Spleen (tissue), 13 donors: ENCODE results near the gene RNASEH2C. TPM values are rescaled to one million over a fixed set of nuclear protein-coding genes. Genes with fewer than 3 reads are reported as not detected.
"Not testable (repeated sequence)": the region's sequence is repeated elsewhere in the genome, so short reads cannot be mapped to it uniquely, and the experiment has no call there.

ENCODE experiments used
- DNase-seq: peaks from one replicate; pipeline ENCODE4 v3.0.0-alpha.2; 2020
- H3K27ac ChIP-seq, 8 donors: fragments of 200-600 bp; sonication (generic) in 7 of 8; 1 replicate in 4 of 8; 2 replicates in 4 of 8; pipeline versions ENCODE4 v1.5.0 to v1.8.0; 2016 to 2021; ENCODE audit warnings: inconsistent platforms in 4 of 8, mild to moderate bottlenecking in 4 of 8, moderate library complexity in 1 of 8
- H3K27me3 ChIP-seq, 7 donors: fragments of 200-600 bp; sonication (generic) in 6 of 7; replicated peaks in 1 of 7; 1 replicate in 4 of 7; 2 replicates in 3 of 7; pipeline versions ENCODE4 v1.5.0 to v1.8.0; 2016 to 2021; ENCODE audit warnings: inconsistent platforms in 3 of 7, mild to moderate bottlenecking in 1 of 7
- H3K36me3 ChIP-seq, 6 donors: fragments of 200-600 bp; sonication (generic) in 5 of 6; 1 replicate in 4 of 6; 2 replicates in 2 of 6; pipeline versions ENCODE4 v1.5.0 to v1.8.0; 2016 to 2021; ENCODE audit warnings: inconsistent platforms in 2 of 6
- H3K4me1 ChIP-seq, 6 donors: fragments of 200-600 bp; sonication (generic) in 5 of 6; 1 replicate in 3 of 6; 2 replicates in 3 of 6; pipeline versions ENCODE4 v1.5.0 to v1.8.0; 2016 to 2021; ENCODE audit warnings: inconsistent platforms in 3 of 6
- H3K4me3 ChIP-seq, 8 donors: fragments of 200-600 bp; sonication (generic) in 7 of 8; 1 replicate in 4 of 8; 2 replicates in 4 of 8; pipeline versions ENCODE4 v1.5.0 to v1.8.0; 2016 to 2021; ENCODE audit warnings: inconsistent platforms in 4 of 8, mild to moderate bottlenecking in 4 of 8, moderate library complexity in 2 of 8
- H3K9me3 ChIP-seq, 8 donors: fragments of 200-600 bp; sonication (generic) in 7 of 8; 1 replicate in 4 of 8; 2 replicates in 4 of 8; pipeline versions ENCODE4 v1.5.0 to v1.8.0; 2016 to 2021; ENCODE audit warnings: inconsistent platforms in 4 of 8
- POLR2A ChIP-seq, 3 donors: fragments of 450-650 bp; IDR thresholded peaks; one replicate each; pipeline ENCODE4 v1.5.1; 2017; ENCODE audit warnings: antibody characterized with exemption in 3 of 3, mild to moderate bottlenecking in 1 of 3
- POLR2AphosphoS5 ChIP-seq, 3 donors: sonication (generic); formaldehyde crosslinking; IDR thresholded peaks; one replicate each; pipeline ENCODE4 v1.5.1; 2017; ENCODE audit warnings: antibody characterized with exemption in 3 of 3
- WGBS, 5 donors: extraction: QIAGEN DNeasy Blood & Tissue Kit in 3 of 5; methylation state at CpG; one replicate each; pipeline versions ENCODE4 v1.1.5 to v1.1.7; 2013 to 2018; 5-methylcytosine and 5-hydroxymethylcytosine counted together
- intact Hi-C: fragments of 100-400 bp; cut with DNase I; formaldehyde crosslinking; loops from one replicate; pipeline ENCODE4 v1.15.0; 2023; ENCODE audit warnings: low total_unique reads
- long read RNA-seq, 2 donors: transcript quantifications; one replicate each; lab custom pipeline, GENCODE V29; 2026
- polyA plus RNA-seq, 3 donors: library from polyadenylated mRNA; stranded (reverse); fragments of 200-250 nt; gene quantifications; one replicate each; pipeline ENCODE4 v1.2.1, GENCODE V29; 2013
- total RNA-seq, 7 donors: library from RNA; depleted of rRNA in 3 of 7; stranded (reverse); fragments of >200 nt in 3 of 7; fragmentation: NEBNext Ultra II Directional in 4 of 7; extraction: Animal tissue kit (Norgen Biotek cat#: 25700) in 4 of 7; gene quantifications; one replicate each; pipeline versions ENCODE4 v1.1.0 to v1.2.1, GENCODE V29; 2016 to 2021
- TF ChIP-seq, protein P1 (sequence below), 11 experiments: fragments of 200-600 bp in 7 of 11; fragments of 450-650 bp in 4 of 11; sonication (generic) in 4 of 11; IDR thresholded peaks in 8 of 11; conservative IDR thresholded peaks in 3 of 11; 1 replicate in 7 of 11; 2 replicates in 4 of 11; pipeline versions ENCODE4 v1.4.0 to v1.8.0; 2016 to 2021; ENCODE audit warnings: antibody characterized with exemption in 11 of 11, inconsistent platforms in 4 of 11, mild to moderate bottlenecking in 1 of 11
- donor health status: healthy with polysubstance abuse.
- donor health status: DM: no; HTN: no; CAD: no; lungs with moderate emphysema.
- donor health status: DM: no; HTN: no; CAD: no.
- donor health status: Bipolar disorder and iron deficiency.
- donor health status: healthy.
- donor health status: DM: no; HTN: no; CAD: no.
- donor health status: DM: yes; HTN: yes; CAD: no.

Gene RNASEH2C
- total RNA-seq (100 to 1,000 TPM in 2 of 7 donors, 10 to 100 TPM in 5; 51.0 to 141 (median 54.4) TPM), polyA plus RNA-seq (100 to 1,000 TPM in 2 of 3 donors, 10 to 100 TPM in 1; 56.3 to 124 (median 112) TPM)
- long read RNA-seq, donor 1, transcript RNASEH2C-201 (4 exons, 2,794 nt) = major isoform, 47 of 74 reads
- long read RNA-seq, donor 1, partial matches to known transcripts = 18 of 74 reads
- long read RNA-seq, donor 1, other reads (novel, unspliced or antisense) = 5 of 74 reads
- long read RNA-seq, donor 2, transcript RNASEH2C-203 (3 exons, 2,798 nt) = minor isoform, 6 of 42 reads
- long read RNA-seq, donor 2, transcript RNASEH2C-201 (4 exons, 2,794 nt) = major isoform, 33 of 42 reads
- long read RNA-seq, donor 2, partial matches to known transcripts = 0 of 42 reads
- long read RNA-seq, donor 2, other reads (novel, unspliced or antisense) = 0 of 42 reads

- intact Hi-C loops = loop anchor here (10.0 kb wide), 1 partner anchor 54 kb away; no protein-coding TSS in a partner anchor
- WGBS, 5 donors = 0 to 1% (median 0%) methylated on average over 32 to 76 of the region's 76 CpGs
- Histone ChIP-seq H3K27ac (peak within 1 kb of the TSS; percentile 84 to 97 (median 93)), H3K4me3 (peak within 1 kb of the TSS; percentile 67 to 95 (median 85)), H3K36me3 (peaks cover 6 to 44% (median 39%) of the 10 kb centered on the region in 6 donors), H3K4me1 (peaks cover 15 to 44% (median 29%) of the 10 kb centered on the region in 6 donors), H3K9me3 (no peaks in the 10 kb centered on the region), H3K27me3 (no peaks in the 10 kb centered on the region)
- TF ChIP-seq POLR2AphosphoS5 (IDR thresholded peaks at IDR 0.05) = peak; percentile 98
- TF ChIP-seq POLR2A (IDR thresholded peaks at IDR 0.05) = peak in 2 of 3 donors; percentile 60 to 84
- TF ChIP-seq, protein P1, sequence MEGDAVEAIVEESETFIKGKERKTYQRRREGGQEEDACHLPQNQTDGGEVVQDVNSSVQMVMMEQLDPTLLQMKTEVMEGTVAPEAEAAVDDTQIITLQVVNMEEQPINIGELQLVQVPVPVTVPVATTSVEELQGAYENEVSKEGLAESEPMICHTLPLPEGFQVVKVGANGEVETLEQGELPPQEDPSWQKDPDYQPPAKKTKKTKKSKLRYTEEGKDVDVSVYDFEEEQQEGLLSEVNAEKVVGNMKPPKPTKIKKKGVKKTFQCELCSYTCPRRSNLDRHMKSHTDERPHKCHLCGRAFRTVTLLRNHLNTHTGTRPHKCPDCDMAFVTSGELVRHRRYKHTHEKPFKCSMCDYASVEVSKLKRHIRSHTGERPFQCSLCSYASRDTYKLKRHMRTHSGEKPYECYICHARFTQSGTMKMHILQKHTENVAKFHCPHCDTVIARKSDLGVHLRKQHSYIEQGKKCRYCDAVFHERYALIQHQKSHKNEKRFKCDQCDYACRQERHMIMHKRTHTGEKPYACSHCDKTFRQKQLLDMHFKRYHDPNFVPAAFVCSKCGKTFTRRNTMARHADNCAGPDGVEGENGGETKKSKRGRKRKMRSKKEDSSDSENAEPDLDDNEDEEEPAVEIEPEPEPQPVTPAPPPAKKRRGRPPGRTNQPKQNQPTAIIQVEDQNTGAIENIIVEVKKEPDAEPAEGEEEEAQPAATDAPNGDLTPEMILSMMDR (IDR thresholded peaks at IDR 0.05 in 8 of 11, conservative IDR thresholded peaks at IDR 0.05 in 3 of 11) = peak in 3 of 11 experiments; percentile 18 to 33 (median 30)
- peak; percentile 95 for DNase-seq
Observed at GRCh38 chr11:65720211-65720934, at the start of gene RNASEH2C. TSS of gene RNASEH2C (minus strand) at chr11:65720798. CDS start at chr11:65720758, 40 bp downstream.

DNA sequence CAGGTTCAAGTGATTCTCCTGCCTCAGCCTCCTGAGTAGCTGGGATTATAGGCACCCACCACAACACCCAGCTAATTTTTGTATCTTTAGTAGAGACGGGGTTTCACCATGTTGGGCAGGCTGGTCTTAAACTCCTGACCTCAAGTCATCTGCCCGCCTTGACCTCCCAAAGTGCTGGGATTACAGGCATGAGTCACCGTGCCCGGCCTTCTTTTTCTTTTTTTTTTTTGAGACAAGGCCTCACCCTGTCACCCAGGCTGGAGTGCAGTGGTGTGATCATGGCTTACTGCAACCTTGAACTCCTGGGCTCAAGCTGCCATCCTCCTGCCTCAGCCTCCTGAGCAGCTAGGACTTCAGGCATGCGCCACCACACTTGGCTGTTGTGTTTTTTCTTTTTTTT is 47.2 kb upstream of the RNASEH2C start:
- H3K27ac ChIP-seq, H3K4me3 ChIP-seq, DNase-seq, H3K27me3 ChIP-seq, H3K36me3 ChIP-seq, intact Hi-C loops, H3K9me3 ChIP-seq: not testable (repeated sequence)
- WGBS, 5 donors = 67 to 86% (median 74%) methylated on average over 5 of the region's 5 CpGs
- H3K4me1 ChIP-seq = peaks cover 0 to 25% (median 9%) of the 10 kb centered on the region in 6 donors

DNA sequence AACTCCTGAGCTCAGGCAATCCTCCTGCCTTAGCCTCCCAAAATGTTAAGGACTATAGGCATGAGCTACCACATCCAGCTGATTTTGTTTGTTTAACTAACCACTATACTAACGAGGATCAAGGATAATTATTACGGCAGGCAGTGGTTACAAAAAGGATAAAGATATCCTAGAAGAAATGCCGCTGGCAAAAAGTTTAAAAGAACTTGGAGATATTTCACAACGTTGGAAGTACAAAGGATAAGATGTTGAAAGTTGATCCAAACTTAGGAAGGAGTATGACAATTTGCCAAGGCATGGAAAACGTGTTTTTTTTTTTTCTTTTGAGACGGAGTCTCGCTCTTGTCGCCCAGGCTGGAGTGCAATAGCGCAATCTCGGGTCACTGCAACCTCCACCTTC is 46.8 kb upstream of the RNASEH2C start:
- no peak for TF ChIP-seq POLR2AphosphoS5 (IDR thresholded peaks at IDR 0.05)
- TF ChIP-seq POLR2A (IDR thresholded peaks at IDR 0.05) = no peak
- TF ChIP-seq, protein P1 (IDR thresholded peaks at IDR 0.05 in 8 of 11, conservative IDR thresholded peaks at IDR 0.05 in 3 of 11) = no peak
- Histone ChIP-seq H3K36me3 (no peaks in the 10 kb centered on the region), H3K27me3 (no peaks in the 10 kb centered on the region), H3K9me3 (no peaks in the 10 kb centered on the region), H3K4me1 (peaks cover 0 to 21% (median 9%) of the 10 kb centered on the region in 6 donors), H3K4me3 (no peak overlapping the region), H3K27ac (no peak overlapping the region)
- no peak for DNase-seq
- 73 to 85% (median 83%) methylated on average over 10 of the region's 10 CpGs for WGBS, 5 donors
- intact Hi-C loops = no loop called here

DNA sequence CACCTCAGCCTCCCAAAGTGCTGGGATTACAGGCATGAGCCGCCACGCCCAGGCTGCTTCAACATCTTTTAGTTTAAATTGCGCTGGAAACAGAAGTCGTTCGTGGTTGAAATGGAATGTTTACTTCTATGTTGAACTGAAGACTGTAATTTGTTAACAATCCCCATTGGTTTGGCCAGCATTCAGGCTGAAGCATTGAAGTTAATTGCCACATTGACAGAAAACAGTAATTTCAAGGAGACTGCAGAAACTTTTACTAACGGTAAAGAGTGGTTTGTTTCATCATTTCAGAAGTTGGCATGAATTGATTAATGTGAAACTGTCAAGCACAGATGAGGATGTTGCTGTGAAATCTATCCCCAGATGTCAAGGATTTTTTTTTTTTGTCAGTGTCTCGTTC is 45.9 kb upstream of the RNASEH2C start:
- no peaks in the 10 kb centered on the region for H3K27me3 ChIP-seq
- no peaks in the 10 kb centered on the region for H3K36me3 ChIP-seq
- H3K4me3 ChIP-seq = no peak overlapping the region
- 28 to 57% (median 47%) methylated on average over 7 of the region's 7 CpGs for WGBS, 5 donors
- H3K9me3 ChIP-seq = no peaks in the 10 kb centered on the region
- no peak for DNase-seq
- H3K4me1 ChIP-seq = peaks cover 0 to 19% (median 9%) of the 10 kb centered on the region in 6 donors
- intact Hi-C loops = no loop called here
- H3K27ac ChIP-seq = no peak overlapping the region
- TF ChIP-seq POLR2A (IDR thresholded peaks at IDR 0.05) = no peak
- TF ChIP-seq, protein P1 (IDR thresholded peaks at IDR 0.05 in 8 of 11, conservative IDR thresholded peaks at IDR 0.05 in 3 of 11) = no peak
- no peak for TF ChIP-seq POLR2AphosphoS5 (IDR thresholded peaks at IDR 0.05)
